GM06990 (cell line): ENCODE results near the gene SMOC2.

ENCODE experiments used
- DNase-seq: peaks from one replicate; pipeline ENCODE4 v3.0.0-alpha.2; 2011; ENCODE audit not compliant: insufficient read length; ENCODE audit errors: extremely low read depth
- H3K27me3 ChIP-seq: replicated peaks from 2 replicates; pipeline ENCODE4 v1.6.0; 2011; ENCODE audit warnings: low read length; ENCODE audit not compliant: control insufficient read depth, insufficient read depth
- H3K36me3 ChIP-seq: 2 replicates; pipeline ENCODE4 v1.5.1; 2011; ENCODE audit warnings: low read length; ENCODE audit not compliant: control insufficient read depth, insufficient read depth
- H3K4me3 ChIP-seq: replicated peaks from 2 replicates; pipeline ENCODE4 v1.5.1; 2011; ENCODE audit warnings: low read depth, mild to moderate bottlenecking, control low read depth, low read length
- TF ChIP-seq, protein P1 (sequence below): IDR thresholded peaks from 2 replicates; pipeline ENCODE4 v1.5.1; 2011; ENCODE audit warnings: low read length, control low read depth, mild to moderate bottlenecking, inconsistent platforms; ENCODE audit not compliant: insufficient read depth, poor library complexity, severe bottlenecking

Gene SMOC2

DNA sequence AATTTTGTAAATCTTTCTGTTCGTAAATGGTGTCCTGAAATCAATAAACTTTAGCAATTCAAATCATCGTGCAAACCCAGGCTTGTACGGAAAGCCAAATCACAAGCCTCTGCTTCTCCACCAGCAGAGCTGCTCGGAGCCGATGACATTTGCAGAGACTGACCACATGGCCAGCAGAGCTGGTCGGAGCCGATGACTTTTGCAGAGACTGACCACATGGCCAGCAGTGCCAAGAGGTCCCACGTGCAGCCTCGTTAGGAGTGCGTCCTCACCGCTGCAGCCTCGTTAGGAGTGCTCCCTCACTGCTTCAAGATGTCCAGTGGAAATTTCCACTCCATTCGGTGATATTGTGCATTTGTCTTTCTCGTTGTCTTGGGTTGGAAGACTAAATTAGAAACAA lies 28.5 kb downstream of the SMOC2 start:
- H3K36me3 ChIP-seq = no peaks in the 10 kb centered on the region
- no peak for DNase-seq
- no peaks in the 10 kb centered on the region for H3K27me3 ChIP-seq
- TF ChIP-seq, protein P1, sequence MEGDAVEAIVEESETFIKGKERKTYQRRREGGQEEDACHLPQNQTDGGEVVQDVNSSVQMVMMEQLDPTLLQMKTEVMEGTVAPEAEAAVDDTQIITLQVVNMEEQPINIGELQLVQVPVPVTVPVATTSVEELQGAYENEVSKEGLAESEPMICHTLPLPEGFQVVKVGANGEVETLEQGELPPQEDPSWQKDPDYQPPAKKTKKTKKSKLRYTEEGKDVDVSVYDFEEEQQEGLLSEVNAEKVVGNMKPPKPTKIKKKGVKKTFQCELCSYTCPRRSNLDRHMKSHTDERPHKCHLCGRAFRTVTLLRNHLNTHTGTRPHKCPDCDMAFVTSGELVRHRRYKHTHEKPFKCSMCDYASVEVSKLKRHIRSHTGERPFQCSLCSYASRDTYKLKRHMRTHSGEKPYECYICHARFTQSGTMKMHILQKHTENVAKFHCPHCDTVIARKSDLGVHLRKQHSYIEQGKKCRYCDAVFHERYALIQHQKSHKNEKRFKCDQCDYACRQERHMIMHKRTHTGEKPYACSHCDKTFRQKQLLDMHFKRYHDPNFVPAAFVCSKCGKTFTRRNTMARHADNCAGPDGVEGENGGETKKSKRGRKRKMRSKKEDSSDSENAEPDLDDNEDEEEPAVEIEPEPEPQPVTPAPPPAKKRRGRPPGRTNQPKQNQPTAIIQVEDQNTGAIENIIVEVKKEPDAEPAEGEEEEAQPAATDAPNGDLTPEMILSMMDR = no peak
- H3K4me3 ChIP-seq = no peak overlapping the region

GRCh38 chr6:168469926-168470325 lies 28.9 kb downstream of the SMOC2 start:
- H3K27me3 ChIP-seq = no peaks in the 10 kb centered on the region
- H3K4me3 ChIP-seq = no peak overlapping the region
- TF ChIP-seq, protein P1 = no peak
- DNase-seq = no peak
- no peaks in the 10 kb centered on the region for H3K36me3 ChIP-seq

- TF ChIP-seq, protein P1 = no peak
- no peaks in the 10 kb centered on the region for H3K36me3 ChIP-seq
Observed at GRCh38 chr6:168472363-168472762, 31.4 kb downstream of the SMOC2 start.

GRCh38 chr6:168473197-168473596 lies 32.2 kb downstream of the SMOC2 start:
- Histone ChIP-seq H3K36me3 (no peaks in the 10 kb centered on the region), H3K27me3 (no peaks in the 10 kb centered on the region), H3K4me3 (no peak overlapping the region)
- TF ChIP-seq, protein P1 = no peak
- DNase-seq = no peak

More at GRCh38 chr6:168472363-168472762, 31.4 kb downstream of the SMOC2 start:
- no peak for DNase-seq
- Histone ChIP-seq H3K27me3 (no peaks in the 10 kb centered on the region), H3K4me3 (no peak overlapping the region)

DNA sequence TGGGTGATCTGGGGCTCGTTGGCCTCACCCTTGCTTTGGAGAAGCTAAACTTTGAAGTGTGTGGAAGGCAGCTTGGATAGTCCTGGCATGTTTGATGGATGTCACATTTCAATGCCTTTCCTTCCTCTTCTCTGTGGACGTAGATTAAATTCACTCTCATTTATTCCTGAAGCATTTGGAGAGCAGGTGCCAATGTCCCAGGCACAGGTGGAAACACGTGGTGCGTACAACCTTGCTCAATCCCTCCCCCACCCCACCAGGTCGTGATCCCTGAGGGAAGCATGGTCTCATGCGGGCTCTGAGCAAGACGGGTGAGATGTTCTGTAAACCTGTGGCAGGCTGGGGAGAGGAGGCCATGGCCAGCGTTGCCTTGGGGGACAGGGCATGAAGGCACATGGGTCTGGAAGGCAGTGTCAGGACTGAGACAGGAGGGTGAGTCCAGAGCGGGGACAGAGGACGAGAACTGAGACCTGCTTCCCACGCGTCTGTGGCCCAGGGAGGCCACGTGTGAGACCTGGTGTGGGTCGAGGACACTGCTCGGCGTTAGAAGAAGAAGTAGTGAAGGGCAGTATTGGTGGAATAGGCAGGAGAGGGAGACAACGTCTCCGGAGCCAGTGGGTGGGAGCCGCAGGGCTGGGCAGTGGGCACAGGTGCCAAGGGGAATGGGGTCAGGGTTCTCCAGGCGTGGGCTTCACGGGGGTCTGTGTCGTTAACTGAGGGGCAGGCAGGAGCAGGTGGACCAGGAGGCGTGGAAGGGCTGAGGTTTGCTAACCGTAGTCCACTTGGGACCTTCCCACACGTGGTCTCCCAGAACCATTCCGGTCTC lies 34.4 kb downstream of the SMOC2 start:
- DNase-seq = no peak
- H3K4me3 ChIP-seq = no peak overlapping the region
- TF ChIP-seq, protein P1 = no peak
- no peaks in the 10 kb centered on the region for H3K27me3 ChIP-seq
- H3K36me3 ChIP-seq = no peaks in the 10 kb centered on the region
